Stimulated activated CD4-positive, alpha-beta T cell treated with anti-CD3 and anti-CD28 coated beads, Interleukin-1b, Interleukin-23, amount 100 ng/mL, for 1 hour (primary cell): ENCODE results near the gene C2orf92.
"Not testable (repeated sequence)": the region's sequence is repeated elsewhere in the genome, so short reads cannot be mapped to it uniquely, and the experiment has no call there.

Source experiments
- DNase-seq, 2 donors: peaks; one replicate each; pipeline ENCODE4 v3.0.0-alpha.2; 2020; ENCODE audit warnings: low read depth in 2 of 2

The C2orf92 gene

GRCh38 chr2:97660044-97660774 is 9.3 kb upstream of the C2orf92 start:
- no peak for DNase-seq

GRCh38 chr2:97660775-97661389 is 8.6 kb upstream of the C2orf92 start:
- no peak for DNase-seq

DNA sequence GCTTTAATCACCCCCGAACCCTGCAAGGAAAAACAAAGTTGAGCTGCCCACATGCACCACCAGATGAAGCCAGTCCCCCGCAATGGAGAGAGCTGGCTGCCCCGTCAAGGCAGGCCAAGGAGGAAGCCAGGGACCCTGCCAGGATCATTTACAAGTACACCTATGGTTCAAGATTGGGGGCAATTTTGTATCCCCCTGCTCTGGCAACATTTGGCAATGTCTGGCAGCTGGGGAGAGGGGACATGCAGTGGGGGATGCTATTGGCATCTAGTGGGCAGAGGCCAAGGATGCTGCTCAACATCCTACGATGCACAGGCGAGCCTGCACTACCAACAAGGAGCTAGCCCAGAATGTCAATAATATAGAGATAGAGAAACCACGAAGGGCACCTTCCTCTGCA is 7.6 kb upstream of the C2orf92 start:
- no peak for DNase-seq

GRCh38 chr2:97662386-97662894 is 7.1 kb upstream of the C2orf92 start:
- DNase-seq = no peak

GRCh38 chr2:97662895-97663625 is 6.5 kb upstream of the C2orf92 start:
- DNase-seq = peak; percentile 35 to 60

- no peak for DNase-seq
Measured at GRCh38 chr2:97663626-97663961, 5.9 kb upstream of the C2orf92 start.

- peak; percentile 92 to 95 for DNase-seq
Measured at GRCh38 chr2:97663962-97664635, 5.4 kb upstream of the C2orf92 start, which contains the start of gene ACTR1B. TSS of gene ACTR1B (minus strand) at chr2:97664044. CDS start at chr2:97663890, 154 bp downstream.

GRCh38 chr2:97664636-97664970 is 4.9 kb upstream of the C2orf92 start:
- no peak for DNase-seq

DNA sequence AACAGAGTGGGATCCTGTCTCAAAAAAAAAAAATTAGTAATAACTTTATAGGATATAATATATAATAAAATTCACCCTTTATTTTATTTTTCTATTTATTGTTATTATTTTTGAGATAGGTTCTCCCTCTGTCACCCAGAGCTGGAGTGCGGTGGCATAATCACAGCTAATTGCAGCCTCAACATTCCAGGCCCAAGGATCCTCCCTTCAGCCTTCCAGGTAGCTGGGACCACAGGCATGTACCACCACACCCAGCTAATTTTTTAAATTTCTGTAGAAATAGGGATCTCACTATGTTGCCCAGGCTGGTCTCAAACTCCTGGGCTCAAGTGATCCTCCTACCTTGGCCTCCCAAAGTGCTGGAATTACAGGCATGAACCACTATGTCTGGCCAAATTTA is 958 bp downstream of the C2orf92 start:
- no peak for DNase-seq

GRCh38 chr2:97671526-97671925 is 2.0 kb downstream of the C2orf92 start:
- DNase-seq = no peak

DNA sequence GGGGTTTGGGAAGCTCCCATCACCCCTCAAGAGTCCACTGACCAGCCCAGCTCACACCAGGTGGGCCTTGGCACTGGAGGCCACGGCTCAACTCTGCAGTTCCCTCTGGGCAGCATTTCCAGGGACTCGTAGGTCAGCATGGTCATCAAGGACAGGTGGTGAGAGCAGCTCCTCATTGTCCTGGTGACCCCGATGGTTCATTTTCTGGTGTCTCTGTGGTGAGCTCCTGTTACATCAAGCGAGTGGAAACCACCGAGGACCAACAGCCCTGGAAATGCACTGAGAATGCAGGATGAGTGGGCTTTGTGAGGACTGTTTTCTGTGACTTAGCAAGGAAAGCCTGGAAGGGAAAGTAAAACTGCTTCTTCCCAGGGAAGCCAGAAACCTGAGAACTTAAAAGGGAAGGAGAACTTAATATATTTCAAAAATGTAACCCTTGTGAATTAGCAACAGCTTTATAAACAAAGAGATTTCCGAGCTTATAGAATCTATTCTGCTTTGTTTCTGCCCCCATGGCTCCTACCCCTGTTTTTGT is 3.2 kb downstream of the C2orf92 start:
- not testable (repeated sequence) for DNase-seq

- DNase-seq = no peak
Measured at GRCh38 chr2:97673182-97673914, 3.8 kb downstream of the C2orf92 start.

DNA sequence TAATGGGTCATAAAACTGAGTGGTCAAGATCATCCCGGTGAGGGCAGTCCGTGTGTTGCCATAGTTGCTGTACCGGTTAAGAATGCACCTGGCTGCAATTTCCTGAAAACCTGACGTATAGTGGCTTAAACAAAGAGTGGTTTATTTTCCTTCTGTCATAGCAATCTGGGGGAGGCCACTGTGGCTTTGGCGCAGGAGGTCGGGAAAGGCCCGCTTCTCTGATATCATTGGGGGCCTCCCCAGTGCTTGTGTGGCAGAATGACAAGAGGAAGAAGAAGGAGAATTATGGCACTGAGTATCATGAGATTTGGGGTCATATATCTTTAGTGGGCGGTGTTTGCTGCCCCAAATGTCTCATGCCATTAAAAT is 4.4 kb downstream of the C2orf92 start:
- no peak for DNase-seq

- no peak for DNase-seq
Measured at GRCh38 chr2:97675430-97676113, 6.1 kb downstream of the C2orf92 start.

- DNase-seq = no peak
Measured at GRCh38 chr2:97676620-97677019, 7.1 kb downstream of the C2orf92 start.

DNA sequence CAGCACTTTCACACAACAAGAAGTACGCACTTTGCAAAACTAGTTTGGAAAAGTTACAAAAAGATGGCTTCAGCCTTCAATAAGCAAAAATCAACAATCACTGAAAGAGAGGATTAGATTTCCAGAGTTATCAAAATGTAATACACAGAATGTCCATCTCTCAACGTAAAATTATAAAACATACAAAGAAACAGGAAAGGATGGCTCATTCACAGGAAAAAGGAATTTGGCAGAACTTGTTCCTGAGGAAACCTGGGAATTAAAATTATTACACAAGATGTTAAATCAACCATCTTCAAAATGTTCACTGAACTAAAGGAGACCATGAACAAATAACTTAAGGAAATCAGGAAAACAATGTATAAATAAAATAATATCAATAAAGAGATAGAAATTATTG is 8.0 kb downstream of the C2orf92 start:
- no peak for DNase-seq

- DNase-seq = no peak
Measured at GRCh38 chr2:97678298-97678697, 8.8 kb downstream of the C2orf92 start.

DNA sequence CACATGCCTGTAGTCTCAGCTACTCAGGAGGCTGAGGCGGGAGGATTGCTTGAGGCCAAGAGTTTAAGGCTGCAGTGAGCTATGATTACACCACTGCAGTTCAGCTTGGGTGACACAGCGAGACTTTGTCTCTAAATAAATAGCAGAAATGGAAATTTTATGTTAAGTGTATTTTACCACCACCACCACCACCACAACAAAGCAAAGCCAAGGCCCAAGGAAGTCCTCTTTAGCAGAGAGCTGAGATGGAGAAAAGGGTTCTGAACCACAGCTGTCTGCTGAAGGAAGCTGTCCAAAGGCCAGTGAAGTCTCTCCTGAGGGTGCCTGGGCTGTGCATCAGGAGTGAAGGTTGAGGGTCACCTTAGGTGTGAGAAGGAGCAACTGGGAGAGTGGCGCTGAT is 17.7 kb downstream of the C2orf92 start:
- DNase-seq = not testable (repeated sequence)

DNA sequence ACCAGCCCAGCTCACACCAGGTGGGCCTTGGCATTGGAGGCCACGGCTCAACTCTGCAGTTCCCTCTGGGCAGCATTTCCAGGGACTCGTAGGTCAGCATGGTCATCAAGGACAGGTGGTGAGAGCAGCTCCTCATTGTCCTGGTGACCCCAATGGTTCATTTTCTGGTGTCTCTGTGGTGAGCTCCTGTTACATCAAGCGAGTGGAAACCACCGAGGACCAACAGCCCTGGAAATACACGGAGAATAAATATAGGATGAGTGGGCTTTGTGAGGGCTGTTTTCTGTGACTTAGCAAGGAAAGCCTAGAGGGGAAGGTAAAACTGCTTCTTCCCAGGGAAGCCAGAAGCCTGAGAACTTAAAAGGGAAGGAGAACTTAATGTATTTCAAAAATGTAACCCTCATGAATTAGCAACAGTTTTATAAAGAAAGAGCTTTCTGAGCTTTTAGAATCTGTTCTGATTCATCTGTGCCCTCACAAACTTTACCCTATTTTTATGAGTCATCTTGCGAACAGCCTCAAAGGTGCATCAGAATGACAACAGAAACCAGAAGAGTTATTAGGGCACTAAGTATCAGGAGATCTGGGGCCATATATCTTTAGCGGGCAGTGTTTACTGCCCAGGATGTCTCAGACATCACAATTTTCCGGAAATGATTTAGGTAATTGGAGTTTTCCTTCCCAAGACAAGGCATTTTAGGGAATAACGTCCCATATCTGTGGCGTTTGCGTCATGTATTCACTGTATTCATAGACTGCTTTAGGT is 18.7 kb downstream of the C2orf92 start:
- DNase-seq = no peak

DNA sequence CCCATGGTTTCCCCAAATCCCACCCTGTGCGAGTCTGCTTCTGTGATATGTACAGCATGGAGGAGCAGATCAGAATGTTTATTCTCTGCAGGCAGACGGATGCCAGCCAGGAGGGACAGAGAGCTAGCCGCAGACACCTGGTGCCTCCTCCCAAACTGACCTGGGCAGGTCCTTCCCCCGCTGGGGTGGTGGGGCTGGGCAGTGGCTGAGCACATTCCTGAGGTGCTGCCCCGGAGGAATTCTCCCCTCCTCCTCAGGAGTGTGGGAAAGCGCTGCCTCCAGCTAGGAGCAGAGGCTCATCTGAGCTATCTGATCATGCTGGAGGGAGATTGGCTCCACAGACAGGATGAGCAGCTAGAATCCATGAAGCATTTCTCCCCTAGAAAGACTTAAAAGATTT is 21.7 kb downstream of the C2orf92 start:
- DNase-seq = no peak
